SK-N-SH treated with all-trans-retinoic acid at 6 μM for 48 hours (cell line): ENCODE results near the gene OSBPL1A.

Experiments used
- ATAC-seq: fragments of 200-7000 bp; cut with Tn5 transposase; 3 replicates; pipeline ENCODE4 v1.9.1; 2020; ENCODE audit warnings: mild to moderate bottlenecking, moderate library complexity
- ARNTL ChIP-seq: fragments of 450-650 bp; formaldehyde crosslinking; IDR thresholded peaks from 2 replicates; pipeline ENCODE4 v1.5.0; 2020; ENCODE audit warnings: low read depth, mild to moderate bottlenecking, moderate library complexity, borderline replicate concordance
- BACH2 ChIP-seq: fragments of 250-450 bp; sonication (Bioruptor Pico); IDR thresholded peaks from 2 replicates; pipeline ENCODE4 v1.9.0; 2021; ENCODE audit warnings: mild to moderate bottlenecking, borderline replicate concordance
- CSDC2 ChIP-seq: fragments of 250-450 bp; sonication (Bioruptor Pico); IDR thresholded peaks from 2 replicates; pipeline ENCODE4 v1.5.0; 2020; ENCODE audit warnings: mild to moderate bottlenecking, moderate library complexity
- ESRRG ChIP-seq: fragments of 250-450 bp; sonication (Bioruptor Pico); IDR thresholded peaks from 2 replicates; pipeline ENCODE4 v1.6.1; 2021; ENCODE audit warnings: mild to moderate bottlenecking
- GLIS3 ChIP-seq: fragments of 250-450 bp; sonication (Bioruptor Pico); IDR thresholded peaks from 2 replicates; pipeline ENCODE4 v1.5.0; 2020; ENCODE audit warnings: mild to moderate bottlenecking, moderate library complexity
- ISL1 ChIP-seq: fragments of 250-450 bp; sonication (Bioruptor Pico); IDR thresholded peaks from 2 replicates; pipeline ENCODE4 v2.1.2; 2022; ENCODE audit warnings: mild to moderate bottlenecking, moderate library complexity
- OSR1 ChIP-seq: fragments of 250-450 bp; sonication (Bioruptor Pico); IDR thresholded peaks from 2 replicates; pipeline ENCODE4 v1.8.0; 2022; ENCODE audit warnings: moderate library complexity, mild to moderate bottlenecking, inconsistent platforms
- PATZ1 ChIP-seq: fragments of 250-450 bp; sonication (Bioruptor Pico); IDR thresholded peaks from 2 replicates; pipeline ENCODE4 v1.8.0; 2020; ENCODE audit warnings: mild to moderate bottlenecking, moderate library complexity, borderline replicate concordance
- PPARA ChIP-seq: fragments of 250-450 bp; sonication (Bioruptor Pico); IDR thresholded peaks from 2 replicates; pipeline ENCODE4 v1.5.0; 2020; ENCODE audit warnings: mild to moderate bottlenecking, borderline replicate concordance
- SNAI2 ChIP-seq: fragments of 250-450 bp; sonication (Bioruptor Pico); IDR thresholded peaks from 2 replicates; pipeline ENCODE4 v1.5.0; 2020; ENCODE audit warnings: mild to moderate bottlenecking, moderate library complexity
- TCF4 ChIP-seq: fragments of 250-450 bp; sonication (Bioruptor Pico); IDR thresholded peaks from 2 replicates; pipeline ENCODE4 v1.8.0; 2021; ENCODE audit warnings: mild to moderate bottlenecking, moderate library complexity, borderline replicate concordance
- TOX ChIP-seq: fragments of 250-450 bp; sonication (Bioruptor Pico); IDR thresholded peaks from 2 replicates; pipeline ENCODE4 v1.8.0; 2021; ENCODE audit warnings: mild to moderate bottlenecking, moderate library complexity, borderline replicate concordance
- ZC3H10 ChIP-seq: fragments of 250-450 bp; sonication (Bioruptor Pico); IDR thresholded peaks from 2 replicates; pipeline ENCODE4 v1.5.1; 2021; ENCODE audit warnings: mild to moderate bottlenecking, moderate library complexity
- ZFP3 ChIP-seq: fragments of 250-450 bp; sonication (Bioruptor Pico); IDR thresholded peaks from 2 replicates; pipeline ENCODE4 v1.5.0; 2020; ENCODE audit warnings: mild to moderate bottlenecking, moderate library complexity
- ZFP30 ChIP-seq: fragments of 450-650 bp; formaldehyde crosslinking; IDR thresholded peaks from 2 replicates; pipeline ENCODE4 v1.5.0; 2022; ENCODE audit warnings: mild to moderate bottlenecking, moderate library complexity
- ZNF565 ChIP-seq: fragments of 450-650 bp; formaldehyde crosslinking; conservative IDR thresholded peaks from 2 replicates; pipeline ENCODE4 v1.5.0; 2020; ENCODE audit warnings: low read depth, mild to moderate bottlenecking, moderate library complexity
- ZNF70 ChIP-seq: fragments of 450-650 bp; formaldehyde crosslinking; IDR thresholded peaks from 2 replicates; pipeline ENCODE4 v1.5.0; 2020; ENCODE audit warnings: mild to moderate bottlenecking, moderate library complexity
- ZNF8 ChIP-seq: fragments of 450-650 bp; formaldehyde crosslinking; IDR thresholded peaks from 2 replicates; pipeline ENCODE4 v1.5.0; 2020; ENCODE audit warnings: mild to moderate bottlenecking, moderate library complexity
- TF ChIP-seq, protein P1 (sequence below): fragments of 250-450 bp; sonication (Bioruptor Pico); IDR thresholded peaks from 2 replicates; pipeline ENCODE4 v1.5.0; 2020; ENCODE audit warnings: mild to moderate bottlenecking, moderate library complexity
- TF ChIP-seq, protein P2 (sequence below): fragments of 250-450 bp; sonication (Bioruptor Pico); IDR thresholded peaks from 2 replicates; pipeline ENCODE4 v1.5.1; 2021; ENCODE audit warnings: mild to moderate bottlenecking, moderate library complexity

Gene OSBPL1A

DNA sequence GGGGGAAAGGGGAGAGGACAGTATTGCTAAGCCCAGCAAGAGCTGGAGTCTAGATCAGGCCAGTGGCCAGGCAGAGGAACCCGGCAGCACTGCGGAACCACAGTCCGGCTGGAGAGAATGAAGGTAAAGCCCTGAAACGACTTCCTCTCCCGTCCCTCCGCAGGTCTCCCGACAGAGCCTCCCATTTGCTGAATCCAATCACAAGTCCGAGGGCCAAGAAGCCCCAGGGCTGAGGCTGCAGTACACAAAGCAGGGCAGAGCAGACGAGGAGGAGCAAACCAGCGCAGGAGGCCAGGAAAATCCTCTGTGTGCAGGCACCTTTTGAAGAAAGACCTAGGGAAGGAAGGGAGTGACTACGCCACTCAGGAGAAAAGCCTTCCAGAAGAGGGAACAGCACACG is 104.4 kb downstream of the OSBPL1A start:
- ATAC-seq, result no peak
- TF ChIP-seq, protein P1, sequence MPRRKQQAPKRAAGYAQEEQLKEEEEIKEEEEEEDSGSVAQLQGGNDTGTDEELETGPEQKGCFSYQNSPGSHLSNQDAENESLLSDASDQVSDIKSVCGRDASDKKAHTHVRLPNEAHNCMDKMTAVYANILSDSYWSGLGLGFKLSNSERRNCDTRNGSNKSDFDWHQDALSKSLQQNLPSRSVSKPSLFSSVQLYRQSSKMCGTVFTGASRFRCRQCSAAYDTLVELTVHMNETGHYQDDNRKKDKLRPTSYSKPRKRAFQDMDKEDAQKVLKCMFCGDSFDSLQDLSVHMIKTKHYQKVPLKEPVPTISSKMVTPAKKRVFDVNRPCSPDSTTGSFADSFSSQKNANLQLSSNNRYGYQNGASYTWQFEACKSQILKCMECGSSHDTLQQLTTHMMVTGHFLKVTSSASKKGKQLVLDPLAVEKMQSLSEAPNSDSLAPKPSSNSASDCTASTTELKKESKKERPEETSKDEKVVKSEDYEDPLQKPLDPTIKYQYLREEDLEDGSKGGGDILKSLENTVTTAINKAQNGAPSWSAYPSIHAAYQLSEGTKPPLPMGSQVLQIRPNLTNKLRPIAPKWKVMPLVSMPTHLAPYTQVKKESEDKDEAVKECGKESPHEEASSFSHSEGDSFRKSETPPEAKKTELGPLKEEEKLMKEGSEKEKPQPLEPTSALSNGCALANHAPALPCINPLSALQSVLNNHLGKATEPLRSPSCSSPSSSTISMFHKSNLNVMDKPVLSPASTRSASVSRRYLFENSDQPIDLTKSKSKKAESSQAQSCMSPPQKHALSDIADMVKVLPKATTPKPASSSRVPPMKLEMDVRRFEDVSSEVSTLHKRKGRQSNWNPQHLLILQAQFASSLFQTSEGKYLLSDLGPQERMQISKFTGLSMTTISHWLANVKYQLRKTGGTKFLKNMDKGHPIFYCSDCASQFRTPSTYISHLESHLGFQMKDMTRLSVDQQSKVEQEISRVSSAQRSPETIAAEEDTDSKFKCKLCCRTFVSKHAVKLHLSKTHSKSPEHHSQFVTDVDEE (CRISPR knock-in tag), result no peak
- TF ChIP-seq ZNF8 (CRISPR knock-in tag) (no peak), ESRRG (CRISPR knock-in tag) (no peak), OSR1 (CRISPR knock-in tag) (no peak), BACH2 (CRISPR knock-in tag) (no peak), ARNTL (CRISPR knock-in tag) (no peak), TCF4 (CRISPR knock-in tag) (no peak), ZC3H10 (CRISPR knock-in tag) (no peak), ZNF70 (CRISPR knock-in tag) (no peak), SNAI2 (no peak), GLIS3 (CRISPR knock-in tag) (no peak), ZFP30 (CRISPR knock-in tag) (no peak), PATZ1 (CRISPR knock-in tag) (no peak), CSDC2 (CRISPR knock-in tag) (no peak), PPARA (CRISPR knock-in tag) (no peak)
- TF ChIP-seq, protein P2, sequence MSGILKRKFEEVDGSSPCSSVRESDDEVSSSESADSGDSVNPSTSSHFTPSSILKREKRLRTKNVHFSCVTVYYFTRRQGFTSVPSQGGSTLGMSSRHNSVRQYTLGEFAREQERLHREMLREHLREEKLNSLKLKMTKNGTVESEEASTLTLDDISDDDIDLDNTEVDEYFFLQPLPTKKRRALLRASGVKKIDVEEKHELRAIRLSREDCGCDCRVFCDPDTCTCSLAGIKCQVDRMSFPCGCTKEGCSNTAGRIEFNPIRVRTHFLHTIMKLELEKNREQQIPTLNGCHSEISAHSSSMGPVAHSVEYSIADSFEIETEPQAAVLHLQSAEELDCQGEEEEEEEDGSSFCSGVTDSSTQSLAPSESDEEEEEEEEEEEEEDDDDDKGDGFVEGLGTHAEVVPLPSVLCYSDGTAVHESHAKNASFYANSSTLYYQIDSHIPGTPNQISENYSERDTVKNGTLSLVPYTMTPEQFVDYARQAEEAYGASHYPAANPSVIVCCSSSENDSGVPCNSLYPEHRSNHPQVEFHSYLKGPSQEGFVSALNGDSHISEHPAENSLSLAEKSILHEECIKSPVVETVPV (CRISPR knock-in tag), result no peak

- TF ChIP-seq ZFP3, result no peak
- no peak for ATAC-seq
Observed at GRCh38 chr18:24278591-24278990, 119.0 kb downstream of the OSBPL1A start.

DNA sequence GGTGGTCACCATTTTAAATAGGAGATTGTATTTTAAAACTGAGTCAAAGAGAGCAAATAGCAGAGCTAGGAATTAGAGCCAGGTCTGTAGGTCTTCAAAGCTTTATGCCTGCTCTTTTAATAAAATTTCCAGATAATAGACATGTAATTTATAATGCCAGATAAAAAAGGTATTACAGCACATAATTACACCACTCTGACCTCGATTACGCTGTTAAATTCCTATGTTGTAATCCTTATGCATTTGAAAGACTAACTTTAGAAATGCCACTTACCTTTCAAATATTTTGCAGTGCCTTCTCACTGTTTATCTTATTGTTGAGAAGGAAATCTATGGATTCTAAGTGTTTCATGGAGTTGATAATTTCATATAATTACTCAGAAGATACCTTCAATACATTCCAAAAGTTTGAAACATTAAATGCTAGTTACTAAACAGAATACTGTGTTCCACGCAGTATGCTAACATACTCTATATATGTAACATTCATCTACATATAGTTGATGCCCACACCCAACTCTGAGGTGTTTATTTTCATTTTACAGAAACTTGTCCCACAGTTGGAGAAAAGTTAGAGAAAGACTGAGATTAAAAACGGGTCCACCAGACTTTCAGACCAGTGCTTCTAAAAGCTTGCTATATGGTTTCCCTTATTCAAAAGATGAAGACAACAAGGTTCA is 120.0 kb downstream of the OSBPL1A start:
- TF ChIP-seq ISL1 (CRISPR knock-in tag) (peak; percentile 62), PPARA (CRISPR knock-in tag) (no peak), ZNF565 (CRISPR knock-in tag) (no peak), ZNF8 (CRISPR knock-in tag) (no peak), TOX (CRISPR knock-in tag) (no peak)
- ATAC-seq, result no peak

DNA sequence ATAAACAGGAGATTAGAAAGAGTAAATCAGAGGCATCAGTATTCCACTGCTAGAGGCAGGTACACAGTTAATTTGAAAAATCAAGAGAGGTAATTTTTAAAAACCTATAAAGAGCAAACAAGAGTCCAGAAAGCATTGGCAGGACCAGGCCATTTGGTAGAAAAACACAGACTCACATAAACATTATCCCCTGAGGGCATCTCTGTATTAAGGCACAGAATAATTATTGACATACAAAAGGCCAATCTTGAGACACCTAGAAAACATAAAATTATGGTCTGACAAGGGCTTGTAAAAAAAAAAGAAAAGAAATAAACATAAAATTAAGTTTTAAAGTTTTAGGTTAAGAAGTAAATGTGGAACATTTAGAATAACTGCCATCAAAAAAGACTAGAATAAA is 120.6 kb downstream of the OSBPL1A start:
- ATAC-seq, result no peak
- no peak for TF ChIP-seq ARNTL (CRISPR knock-in tag)
- no peak for TF ChIP-seq BACH2 (CRISPR knock-in tag)
- no peak for TF ChIP-seq OSR1 (CRISPR knock-in tag)
- TF ChIP-seq ISL1 (CRISPR knock-in tag), result no peak
- TF ChIP-seq ZNF565 (CRISPR knock-in tag), result no peak
- TF ChIP-seq, protein P1 (CRISPR knock-in tag), result no peak
- TF ChIP-seq ESRRG (CRISPR knock-in tag), result no peak
- TF ChIP-seq PATZ1 (CRISPR knock-in tag), result no peak
- TF ChIP-seq TCF4 (CRISPR knock-in tag), result no peak
